HG02943 (cell line): Measurements from ENCODE around the gene LYPD6B.

Experiments used
- ATAC-seq: cut with Tn5 transposase; IDR thresholded peaks from one replicate; pipeline ENCODE4 v1.9.1; 2021; ENCODE audit warnings: mild to moderate bottlenecking, low read depth, moderate library complexity; ENCODE audit not compliant: unreplicated experiment

The LYPD6B gene

GRCh38 chr2:149184991-149185390 is 146.5 kb downstream of the LYPD6B start:
- ATAC-seq, result no peak

- ATAC-seq, result no peak
Measured at GRCh38 chr2:149185942-149186490, 147.5 kb downstream of the LYPD6B start.

GRCh38 chr2:149187057-149187456 is 148.6 kb downstream of the LYPD6B start:
- no peak for ATAC-seq

GRCh38 chr2:149188291-149188690 is 149.8 kb downstream of the LYPD6B start:
- ATAC-seq, result no peak

- ATAC-seq, result no peak
Measured at GRCh38 chr2:149189769-149190168, 151.3 kb downstream of the LYPD6B start.

GRCh38 chr2:149191915-149192314 is 153.4 kb downstream of the LYPD6B start:
- ATAC-seq, result no peak

GRCh38 chr2:149192427-149192826 is 153.9 kb downstream of the LYPD6B start:
- ATAC-seq, result no peak

- no peak for ATAC-seq
Measured at GRCh38 chr2:149200109-149200520, 161.6 kb downstream of the LYPD6B start.

GRCh38 chr2:149204686-149205085 is 166.2 kb downstream of the LYPD6B start:
- ATAC-seq, result no peak

GRCh38 chr2:149205143-149205542 is 166.6 kb downstream of the LYPD6B start:
- ATAC-seq, result no peak

- ATAC-seq, result no peak
Measured at GRCh38 chr2:149213764-149214493, 175.4 kb downstream of the LYPD6B start.

GRCh38 chr2:149218497-149218896 is 180.0 kb downstream of the LYPD6B start:
- no peak for ATAC-seq

- no peak for ATAC-seq
Measured at GRCh38 chr2:149219856-149220255, 181.4 kb downstream of the LYPD6B start.

- ATAC-seq, result no peak
Measured at GRCh38 chr2:149221002-149221401, 182.5 kb downstream of the LYPD6B start.

GRCh38 chr2:149221898-149222297 is 183.4 kb downstream of the LYPD6B start:
- no peak for ATAC-seq

- no peak for ATAC-seq
Measured at GRCh38 chr2:149223472-149224095, 185.1 kb downstream of the LYPD6B start.

GRCh38 chr2:149224543-149224942 is 186.0 kb downstream of the LYPD6B start:
- ATAC-seq, result no peak

- no peak for ATAC-seq
Measured at GRCh38 chr2:149225446-149225845, 186.9 kb downstream of the LYPD6B start.

GRCh38 chr2:149226790-149227189 is 188.3 kb downstream of the LYPD6B start:
- ATAC-seq, result no peak

- no peak for ATAC-seq
Measured at GRCh38 chr2:149235816-149236375, 197.4 kb downstream of the LYPD6B start.

GRCh38 chr2:149236410-149236809 is 197.9 kb downstream of the LYPD6B start:
- no peak for ATAC-seq

GRCh38 chr2:149246186-149246585 is 207.7 kb downstream of the LYPD6B start:
- no peak for ATAC-seq
